MM.1S (cell line): Measurements from ENCODE around the gene LMNA.

Experiments
- DNase-seq: peaks from one replicate; pipeline ENCODE4 v3.0.0-alpha.2; 2015
- H2AFZ ChIP-seq: fragments of 300-600 bp; sonication (generic); 2 replicates; pipeline ENCODE4 v1.6.0; 2016; ENCODE audit warnings: antibody characterized with exemption, low read length
- H3F3A ChIP-seq: fragments of 300-600 bp; sonication (generic); 2 replicates; pipeline ENCODE4 v1.6.1; 2016; ENCODE audit warnings: mild to moderate bottlenecking, antibody characterized with exemption, low read length, moderate library complexity, mixed read lengths; ENCODE audit not compliant: insufficient read depth
- H3K27ac ChIP-seq: fragments of 300-600 bp; sonication (generic); 2 replicates; pipeline ENCODE4 v1.5.1; 2016; ENCODE audit warnings: mild to moderate bottlenecking, low read length
- H3K27me3 ChIP-seq: fragments of 300-600 bp; sonication (generic); replicated peaks from 2 replicates; pipeline ENCODE4 v1.6.0; 2016; ENCODE audit warnings: low read length; ENCODE audit not compliant: insufficient read depth
- H3K36me3 ChIP-seq: fragments of 300-600 bp; sonication (generic); replicated peaks from 2 replicates; pipeline ENCODE4 v1.6.1; 2016; ENCODE audit warnings: mild to moderate bottlenecking, low read length, mixed read lengths; ENCODE audit not compliant: insufficient read depth
- H3K4me1 ChIP-seq: fragments of 300-600 bp; sonication (generic); 2 replicates; pipeline ENCODE4 v1.6.1; 2016; ENCODE audit warnings: low read length, mixed read lengths
- H3K4me2 ChIP-seq: fragments of 300-600 bp; sonication (generic); 2 replicates; pipeline ENCODE4 v1.6.0; 2016; ENCODE audit warnings: low read depth, low read length
- H3K4me3 ChIP-seq: fragments of 300-600 bp; sonication (generic); 2 replicates; pipeline ENCODE4 v1.5.1; 2016; ENCODE audit warnings: low read length, mixed read lengths
- H3K79me2 ChIP-seq: fragments of 300-600 bp; sonication (generic); 2 replicates; pipeline ENCODE4 v1.6.1; 2016; ENCODE audit warnings: mixed run types, low read length, mixed read lengths
- H3K9ac ChIP-seq: fragments of 300-600 bp; sonication (generic); 2 replicates; pipeline ENCODE4 v1.6.1; 2016; ENCODE audit warnings: low read length, mixed read lengths
- H3K9me2 ChIP-seq: fragments of 300-600 bp; sonication (generic); replicated peaks from 2 replicates; pipeline ENCODE4 v1.6.1; 2016; ENCODE audit warnings: mild to moderate bottlenecking, low read length, mixed read lengths; ENCODE audit not compliant: insufficient read depth
- H3K9me3 ChIP-seq: fragments of 300-600 bp; sonication (generic); replicated peaks from 2 replicates; pipeline ENCODE4 v1.6.1; 2016; ENCODE audit warnings: mild to moderate bottlenecking, low read length, mixed read lengths; ENCODE audit not compliant: insufficient read depth
- H4K20me1 ChIP-seq: fragments of 300-600 bp; sonication (generic); 2 replicates; pipeline ENCODE4 v1.6.1; 2016; ENCODE audit warnings: mild to moderate bottlenecking, low read length, moderate library complexity, mixed read lengths; ENCODE audit not compliant: insufficient read depth
- CTCF ChIP-seq: fragments of 300-600 bp; sonication (generic); IDR thresholded peaks from 2 replicates; pipeline ENCODE4 v1.5.1; 2016; ENCODE audit warnings: antibody characterized with exemption, low read length, mixed read lengths
- EZH2 ChIP-seq: fragments of 300-600 bp; sonication (generic); optimal IDR thresholded peaks from 2 replicates; pipeline ENCODE3; 2017; ENCODE audit warnings: low read depth, mild to moderate bottlenecking, antibody characterized with exemption, low read length, mixed read lengths
- EZH2phosphoT487 ChIP-seq: fragments of 300-600 bp; sonication (generic); IDR thresholded peaks from 2 replicates; pipeline ENCODE4 v1.6.1; 2018; ENCODE audit warnings: antibody characterized with exemption, low read length

The LMNA gene

GRCh38 chr1:156146769-156147405 lies 32.4 kb downstream of the LMNA start:
- H3K4me1 ChIP-seq: peaks cover 53% of the 10 kb centered on the region
- peak overlapping the region; percentile 44 for H2AFZ ChIP-seq
- no peaks in the 10 kb centered on the region for H3K36me3 ChIP-seq
- H3K9me3 ChIP-seq: no peaks in the 10 kb centered on the region
- H3K27me3 ChIP-seq: no peaks in the 10 kb centered on the region
- H3K79me2 ChIP-seq: peaks cover 14% of the 10 kb centered on the region
- no peak for DNase-seq
- peaks cover 50% of the 10 kb centered on the region for H3F3A ChIP-seq
- peak overlapping the region; percentile 71 for H3K4me2 ChIP-seq
- peak overlapping the region; percentile 30; the same call in 1 of the 2 replicates for H3K27ac ChIP-seq
- H3K9me2 ChIP-seq: no peaks in the 10 kb centered on the region
- peak overlapping the region; percentile 35 for H3K4me3 ChIP-seq
- H4K20me1 ChIP-seq: no peaks in the 10 kb centered on the region
- H3K9ac ChIP-seq: peak overlapping the region; percentile 40; the same call in 1 of the 2 replicates
- TF ChIP-seq EZH2 (no peak), CTCF (no peak), EZH2phosphoT487 (no peak)

- Histone ChIP-seq H3K4me1 (peaks cover 66% of the 10 kb centered on the region), H3K79me2 (peaks cover 27% of the 10 kb centered on the region), H3K36me3 (no peaks in the 10 kb centered on the region), H3K4me2 (0 out of 2 replicates have a peak overlapping the region, but pooled peaks have one; percentile 3), H3K9me3 (no peaks in the 10 kb centered on the region), H3K4me3 (no peak overlapping the region), H3K9me2 (no peaks in the 10 kb centered on the region), H3K27me3 (no peaks in the 10 kb centered on the region), H2AFZ (no peak overlapping the region), H3K9ac (no peak overlapping the region), H3F3A (peaks cover 63% of the 10 kb centered on the region), H3K27ac (peak overlapping the region; percentile 5; the same call in 1 of the 2 replicates), H4K20me1 (no peaks in the 10 kb centered on the region)
- TF ChIP-seq CTCF: no peak
- TF ChIP-seq EZH2: no peak
- no peak for TF ChIP-seq EZH2phosphoT487
- DNase-seq: no peak
These were observed 33.7 kb downstream of the LMNA start for GRCh38 chr1:156148216-156148615.

GRCh38 chr1:156149374-156150332 lies 35.1 kb downstream of the LMNA start:
- Histone ChIP-seq H3K4me2 (peak overlapping the region; percentile 81), H3K36me3 (no peaks in the 10 kb centered on the region), H3K79me2 (peaks cover 40% of the 10 kb centered on the region), H3K4me1 (peaks cover 76% of the 10 kb centered on the region), H4K20me1 (no peaks in the 10 kb centered on the region), H2AFZ (peak overlapping the region; percentile 36; the same call in 1 of the 2 replicates), H3K9ac (peak overlapping the region; percentile 68), H3K27ac (peak overlapping the region; percentile 91), H3F3A (peaks cover 76% of the 10 kb centered on the region), H3K27me3 (no peaks in the 10 kb centered on the region), H3K9me3 (no peaks in the 10 kb centered on the region), H3K9me2 (no peaks in the 10 kb centered on the region), H3K4me3 (peak overlapping the region; percentile 56)
- peak; percentile 93 for DNase-seq
- TF ChIP-seq CTCF: no peak
- no peak for TF ChIP-seq EZH2
- TF ChIP-seq EZH2phosphoT487: no peak
